H1 (cell line): ENCODE measurements around the gene THBD. TPM values are rescaled to one million over a fixed set of nuclear protein-coding genes. Genes with fewer than 3 reads are reported as not detected.

Source experiments
- BCL11A ChIP-seq, 2 experiments: IDR thresholded peaks; one replicate each; pipeline ENCODE4 v1.6.1; 2011; ENCODE audit warnings: low read depth in 2 of 2, low read length in 2 of 2, mild to moderate bottlenecking in 2 of 2
- JUND ChIP-seq: IDR thresholded peaks from 2 replicates; pipeline ENCODE4 v1.6.1; 2011; ENCODE audit warnings: mild to moderate bottlenecking, improper control_type of control experiment, low read length
- KDM5A ChIP-seq: fragments of 200-600 bp; IDR thresholded peaks from 2 replicates; pipeline ENCODE4 v1.7.1; 2012; ENCODE audit warnings: mild to moderate bottlenecking, low read length, inconsistent platforms, mixed read lengths
- PHF8 ChIP-seq: fragments of 200-600 bp; sonication (generic); conservative IDR thresholded peaks from 2 replicates; pipeline ENCODE4 v1.7.1; 2012; ENCODE audit warnings: low read depth, mild to moderate bottlenecking, inconsistent platforms, low read length, moderate library complexity
- POU5F1 ChIP-seq: IDR thresholded peaks from 2 replicates; pipeline ENCODE4 v1.6.1; 2011; ENCODE audit warnings: low read depth, mild to moderate bottlenecking, low read length, moderate library complexity
- SIX5 ChIP-seq: IDR thresholded peaks from 2 replicates; pipeline ENCODE4 v1.6.1; 2011; ENCODE audit warnings: mild to moderate bottlenecking, low read depth, low read length
- USF2 ChIP-seq: IDR thresholded peaks from 2 replicates; pipeline ENCODE4 v1.6.1; 2011; ENCODE audit warnings: low read length, improper control_type of control experiment
- YY1 ChIP-seq: IDR thresholded peaks from 2 replicates; pipeline ENCODE4 v1.6.1; 2011; ENCODE audit warnings: low read depth, mild to moderate bottlenecking, low read length
- polyA plus RNA-seq, 7 experiments: library from polyadenylated mRNA; depleted of rRNA in 3 of 7; stranded (reverse) in 5 of 7; unstranded in 2 of 7; fragments of >200 nt in 5 of 7; fragments of 200-250 nt in 2 of 7; gene quantifications; 1 replicate in 5 of 7; 2 replicates in 1 of 7; 4 replicates in 1 of 7; pipeline versions ENCODE4 v1.2.1 to v1.2.3, GENCODE V29; 2011 to 2013; ENCODE audit warnings: missing spikeins in 2 of 7, mixed read lengths in 2 of 7
- total RNA-seq: library from RNA; stranded (reverse); fragmentation: NEBNext Ultra II Directional; extraction: Animal tissue kit (Norgen Biotek cat#: 25700); gene quantifications from 2 replicates; pipeline ENCODE4 v1.2.1, GENCODE V29; 2021

THBD gene
- total and polyA plus RNA-seq, 2 of the 8 experiments (the other 6 are each of a cell fraction or from before 2014, with no cell fraction given): 0.21 to 0.43 TPM

DNA sequence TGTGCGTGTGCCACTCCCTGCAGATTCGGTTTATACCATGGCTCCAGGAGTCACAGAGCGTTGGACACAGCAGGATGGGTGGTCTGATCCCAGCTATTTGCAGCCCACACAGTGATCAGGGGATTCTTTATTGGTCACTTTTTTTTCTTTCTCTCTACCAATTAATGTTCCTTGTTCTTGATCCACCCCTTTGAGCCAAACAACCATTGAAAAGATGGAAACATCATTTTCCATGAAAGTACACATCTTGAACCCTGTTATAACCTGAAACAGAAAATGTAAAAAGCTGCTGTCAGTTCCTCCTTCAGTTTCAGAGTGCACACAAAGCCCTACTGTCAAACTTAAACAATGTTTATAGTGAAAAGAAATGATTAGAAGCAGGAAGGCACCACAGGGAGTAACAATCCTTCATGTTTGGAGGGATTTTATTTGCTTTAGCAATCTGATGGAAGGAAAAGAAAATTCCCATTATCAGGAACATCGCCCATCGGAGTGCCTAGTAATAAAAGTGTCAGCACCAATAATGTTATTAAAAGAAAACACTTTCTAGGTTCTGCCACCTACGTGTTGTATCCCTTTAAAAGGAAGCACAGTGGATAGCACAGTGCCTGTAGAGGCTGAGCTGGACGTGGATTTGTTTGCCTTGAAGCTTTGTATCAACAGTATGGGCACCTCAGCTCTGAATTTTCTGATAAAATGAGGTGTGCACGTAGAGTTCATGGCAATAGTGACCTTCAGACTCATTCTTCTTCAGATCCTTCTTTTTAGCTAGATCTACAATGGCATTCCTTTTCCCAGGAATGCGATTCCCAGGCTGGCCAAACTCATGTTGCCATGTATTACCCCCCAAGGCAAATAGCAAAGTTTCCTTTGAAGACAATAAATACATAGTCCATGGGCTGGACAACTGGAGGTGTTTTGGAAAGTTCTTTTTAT, 16.1 kb upstream of the THBD start (continued):
- TF ChIP-seq YY1 (no peak), KDM5A (no peak), PHF8 (no peak), POU5F1 (no peak), USF2 (no peak), SIX5 (no peak), BCL11A (IDR thresholded peaks at IDR 0.05; ENCODE audit: low read depth in 2 of 2, low read length in 2 of 2) (no peak), JUND (no peak)
